Tibial nerve (tissue), 4 donors: ENCODE data around the gene GSE1. TPM values are rescaled to one million over a fixed set of nuclear protein-coding genes. Genes with fewer than 3 reads are reported as not detected.

ENCODE experiments used
- DNase-seq, 2 donors: peaks; one replicate each; pipeline ENCODE4 v3.0.0-alpha.2; 2019; ENCODE audit warnings: low spot score in 2 of 2
- H3K27ac ChIP-seq, 4 donors: fragments of 200-600 bp; sonication (generic) in 3 of 4; one replicate each; pipeline ENCODE4 v1.5.1; 2017 to 2019; ENCODE audit warnings: mild to moderate bottlenecking in 1 of 4
- H3K27me3 ChIP-seq, 2 donors: fragments of 200-600 bp; sonication (generic) in 1 of 2; one replicate each; pipeline versions ENCODE4 v1.5.1 to v1.6.0; 2017 to 2019
- H3K36me3 ChIP-seq, 3 donors: fragments of 200-600 bp; sonication (generic); one replicate each; pipeline ENCODE4 v1.5.1; 2018 to 2019
- H3K4me1 ChIP-seq, 4 donors: fragments of 200-600 bp; sonication (generic) in 3 of 4; one replicate each; pipeline ENCODE4 v1.5.1; 2017 to 2019
- H3K4me3 ChIP-seq, 4 donors: fragments of 200-600 bp; sonication (generic) in 3 of 4; one replicate each; pipeline ENCODE4 v1.5.1; 2017 to 2019; ENCODE audit warnings: mild to moderate bottlenecking in 1 of 4, moderate library complexity in 1 of 4
- H3K9me3 ChIP-seq, 4 donors: fragments of 200-600 bp; sonication (generic) in 3 of 4; one replicate each; pipeline ENCODE4 v1.5.1; 2017 to 2019
- EP300 ChIP-seq, 2 donors: sonication (generic); formaldehyde crosslinking; IDR thresholded peaks; one replicate each; pipeline ENCODE4 v1.6.1; 2017; ENCODE audit warnings: antibody characterized with exemption in 2 of 2, mild to moderate bottlenecking in 1 of 2
- POLR2A ChIP-seq, 2 donors: fragments of 450-650 bp; IDR thresholded peaks; one replicate each; pipeline ENCODE4 v1.6.1; 2017; ENCODE audit warnings: antibody characterized with exemption in 2 of 2, mild to moderate bottlenecking in 2 of 2, moderate library complexity in 2 of 2
- WGBS, 2 donors: methylation state at CpG; one replicate each; pipeline ENCODE4 v1.1.5; 2018; 5-methylcytosine and 5-hydroxymethylcytosine counted together
- total RNA-seq, 4 donors: library from RNA; depleted of rRNA; stranded (reverse); fragments of >200 nt; gene quantifications; one replicate each; pipeline ENCODE4 v1.1.0, GENCODE V29; 2016
- TF ChIP-seq, protein P1 (sequence below), 5 experiments: fragments of 200-600 bp in 3 of 5; fragments of 450-650 bp in 2 of 5; sonication (generic) in 3 of 5; IDR thresholded peaks; one replicate each; pipeline ENCODE4 v1.5.1; 2016 to 2019; ENCODE audit warnings: antibody characterized with exemption in 5 of 5, mild to moderate bottlenecking in 3 of 5, moderate library complexity in 2 of 5

The GSE1 gene
- total RNA-seq, 4 donors from 2014 or later: 65.1 to 147 (median 83.5) TPM

DNA sequence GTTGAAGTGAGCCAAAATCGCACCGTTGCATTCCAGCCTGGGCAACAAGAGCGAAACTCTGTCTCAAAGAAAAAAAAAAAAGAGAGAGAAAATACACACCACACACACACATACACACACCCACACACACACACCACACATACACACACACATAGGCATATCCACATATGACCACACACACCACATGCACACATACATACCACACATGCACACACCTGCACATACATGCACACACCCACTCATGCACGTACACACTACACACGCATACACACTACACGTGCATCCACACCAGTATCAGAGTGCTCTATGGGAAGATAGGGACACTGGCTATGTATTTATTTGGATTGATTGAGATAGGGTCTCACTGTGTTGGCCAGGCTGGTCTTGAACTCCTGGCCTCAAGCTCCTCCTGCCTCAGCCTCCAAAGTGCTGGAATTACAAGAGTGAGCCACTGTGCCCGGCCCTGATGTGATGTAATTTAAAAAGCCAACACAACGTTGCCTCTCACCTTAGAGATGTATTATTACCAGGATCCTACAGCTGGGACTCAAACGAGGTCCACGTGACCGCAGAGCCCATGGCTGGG lies 93.4 kb downstream of the GSE1 start:
- DNase-seq: no peak
- Histone ChIP-seq H3K27me3 (no peaks in the 10 kb centered on the region), H3K4me1 (no peaks in the 10 kb centered on the region), H3K4me3 (no peak overlapping the region), H3K27ac (no peak overlapping the region), H3K36me3 (no peaks in the 10 kb centered on the region), H3K9me3 (peaks cover 0 to 2% (median 0%) of the 10 kb centered on the region in 4 donors)
- 88 to 91% methylated on average over 11 of the region's 11 CpGs for WGBS, 2 donors
- TF ChIP-seq POLR2A (IDR thresholded peaks at IDR 0.05): no peak

DNA sequence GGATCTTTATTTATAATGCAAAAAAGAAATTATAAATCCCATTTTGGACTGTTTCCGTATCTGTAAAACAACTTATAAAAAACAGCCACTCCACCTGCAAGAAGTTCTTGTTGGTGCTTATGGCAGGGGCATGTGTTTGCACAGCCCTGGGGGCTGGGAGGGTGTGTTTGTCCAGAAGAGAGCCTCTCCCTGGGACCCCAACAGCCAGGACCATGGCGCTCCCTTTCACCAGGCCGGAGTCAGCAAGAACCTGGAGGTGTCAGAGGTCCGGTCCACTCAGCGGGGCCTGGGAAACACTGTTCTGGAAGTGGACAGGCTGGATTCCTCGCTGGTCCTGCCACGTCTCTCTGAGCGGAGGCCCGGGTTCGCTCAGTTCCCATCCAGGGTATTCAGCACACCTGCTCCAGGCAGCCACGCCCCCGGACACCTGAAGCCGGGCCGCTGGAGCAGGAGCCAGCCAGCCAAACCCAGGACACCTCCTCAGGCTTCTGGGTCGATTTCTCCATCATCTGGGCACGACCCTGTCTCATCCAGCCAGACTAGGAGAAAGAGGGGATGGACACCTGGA lies 94.5 kb downstream of the GSE1 start:
- 86 to 87% methylated on average over 13 to 15 of the region's 16 CpGs for WGBS, 2 donors

GRCh38 chr16:85708338-85708737 lies 95.2 kb downstream of the GSE1 start:
- H3K36me3 ChIP-seq: peaks cover 0 to 5% (median 0%) of the 10 kb centered on the region in 3 donors
- DNase-seq: no peak
- peaks cover 0 to 12% (median 0%) of the 10 kb centered on the region in 4 donors for H3K9me3 ChIP-seq
- no peak overlapping the region for H3K4me3 ChIP-seq
- 94 to 97% methylated on average over 6 of the region's 6 CpGs for WGBS, 2 donors
- TF ChIP-seq, protein P1, sequence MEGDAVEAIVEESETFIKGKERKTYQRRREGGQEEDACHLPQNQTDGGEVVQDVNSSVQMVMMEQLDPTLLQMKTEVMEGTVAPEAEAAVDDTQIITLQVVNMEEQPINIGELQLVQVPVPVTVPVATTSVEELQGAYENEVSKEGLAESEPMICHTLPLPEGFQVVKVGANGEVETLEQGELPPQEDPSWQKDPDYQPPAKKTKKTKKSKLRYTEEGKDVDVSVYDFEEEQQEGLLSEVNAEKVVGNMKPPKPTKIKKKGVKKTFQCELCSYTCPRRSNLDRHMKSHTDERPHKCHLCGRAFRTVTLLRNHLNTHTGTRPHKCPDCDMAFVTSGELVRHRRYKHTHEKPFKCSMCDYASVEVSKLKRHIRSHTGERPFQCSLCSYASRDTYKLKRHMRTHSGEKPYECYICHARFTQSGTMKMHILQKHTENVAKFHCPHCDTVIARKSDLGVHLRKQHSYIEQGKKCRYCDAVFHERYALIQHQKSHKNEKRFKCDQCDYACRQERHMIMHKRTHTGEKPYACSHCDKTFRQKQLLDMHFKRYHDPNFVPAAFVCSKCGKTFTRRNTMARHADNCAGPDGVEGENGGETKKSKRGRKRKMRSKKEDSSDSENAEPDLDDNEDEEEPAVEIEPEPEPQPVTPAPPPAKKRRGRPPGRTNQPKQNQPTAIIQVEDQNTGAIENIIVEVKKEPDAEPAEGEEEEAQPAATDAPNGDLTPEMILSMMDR (IDR thresholded peaks at IDR 0.05): no peak
- TF ChIP-seq POLR2A (IDR thresholded peaks at IDR 0.05) (no peak), EP300 (IDR thresholded peaks at IDR 0.05) (no peak)
- no peaks in the 10 kb centered on the region for H3K27me3 ChIP-seq
- H3K27ac ChIP-seq: no peak overlapping the region
- H3K4me1 ChIP-seq: no peaks in the 10 kb centered on the region

More for the DNA sequence above, 94.5 kb downstream of the GSE1 start:
- no peak for DNase-seq
- Histone ChIP-seq H3K4me1 (no peaks in the 10 kb centered on the region), H3K27ac (no peak overlapping the region), H3K4me3 (no peak overlapping the region), H3K27me3 (no peaks in the 10 kb centered on the region), H3K36me3 (peaks cover 0 to 5% (median 0%) of the 10 kb centered on the region in 3 donors), H3K9me3 (peaks cover 0 to 11% (median 0%) of the 10 kb centered on the region in 4 donors)
- no peak for TF ChIP-seq POLR2A (IDR thresholded peaks at IDR 0.05)
- TF ChIP-seq, protein P1 (IDR thresholded peaks at IDR 0.05): no peak
- TF ChIP-seq EP300 (IDR thresholded peaks at IDR 0.05): no peak

GRCh38 chr16:85709766-85710585 lies 96.9 kb downstream of the GSE1 start:
- Histone ChIP-seq H3K27ac (no peak overlapping the region), H3K4me1 (no peaks in the 10 kb centered on the region), H3K36me3 (peaks cover 0 to 5% (median 0%) of the 10 kb centered on the region in 3 donors), H3K27me3 (no peaks in the 10 kb centered on the region), H3K9me3 (peaks cover 0 to 12% (median 0%) of the 10 kb centered on the region in 4 donors), H3K4me3 (no peak overlapping the region)
- 66 to 70% methylated on average over 37 to 44 of the region's 53 CpGs for WGBS, 2 donors
- no peak for TF ChIP-seq POLR2A (IDR thresholded peaks at IDR 0.05)
- no peak for TF ChIP-seq EP300 (IDR thresholded peaks at IDR 0.05)
- TF ChIP-seq, protein P1 (IDR thresholded peaks at IDR 0.05): no peak
- no peak for DNase-seq

GRCh38 chr16:85710732-85711131 lies 97.6 kb downstream of the GSE1 start:
- no peak for DNase-seq
- Histone ChIP-seq H3K27ac (no peak overlapping the region), H3K4me3 (no peak overlapping the region), H3K4me1 (peaks cover 0 to 6% (median 0%) of the 10 kb centered on the region in 4 donors), H3K27me3 (no peaks in the 10 kb centered on the region), H3K9me3 (peaks cover 0 to 12% (median 0%) of the 10 kb centered on the region in 4 donors), H3K36me3 (peaks cover 0 to 5% (median 0%) of the 10 kb centered on the region in 3 donors)
- WGBS, 2 donors: 93 to 96% methylated on average over 9 of the region's 9 CpGs
- no peak for TF ChIP-seq POLR2A (IDR thresholded peaks at IDR 0.05)
- TF ChIP-seq, protein P1 (IDR thresholded peaks at IDR 0.05): no peak
- TF ChIP-seq EP300 (IDR thresholded peaks at IDR 0.05): no peak
